Limb (tissue), 2 donors: ENCODE data around the gene MCOLN3.
A peak's percentile ranks its signal among the peaks of the same experiment; 100 is the strongest.
"Not testable (repeated sequence)": the region's sequence is repeated elsewhere in the genome, so short reads cannot be mapped to it uniquely, and the experiment has no call there.

Experiments
- DNase-seq, 2 donors: peaks; one replicate each; pipeline ENCODE4 v3.0.0-alpha.2; 2016; ENCODE audit errors: extremely low spot score in 2 of 2

MCOLN3 gene

DNA sequence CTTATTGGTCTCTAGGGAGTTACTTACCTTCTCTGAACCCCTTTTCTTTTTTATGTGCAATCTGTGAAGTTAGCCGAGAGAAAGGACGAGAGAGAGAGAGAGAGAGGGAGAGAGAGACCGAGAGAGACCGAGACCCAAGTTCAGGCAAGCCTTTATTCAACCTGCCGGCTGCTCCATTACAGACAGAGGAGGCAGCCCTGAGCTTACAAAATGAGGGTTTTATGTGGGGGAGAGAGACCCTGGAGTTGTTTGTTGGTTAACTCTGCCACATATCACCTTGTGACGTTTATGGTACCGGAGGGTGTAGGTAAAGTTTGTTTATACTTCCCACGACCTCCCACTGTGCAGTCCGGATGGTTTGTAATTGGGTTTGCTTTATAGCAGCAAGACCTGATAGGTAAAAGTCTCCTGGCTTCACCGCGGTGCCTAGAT, 1.5 kb upstream of the MCOLN3 start:
- DNase-seq = no peak

DNA sequence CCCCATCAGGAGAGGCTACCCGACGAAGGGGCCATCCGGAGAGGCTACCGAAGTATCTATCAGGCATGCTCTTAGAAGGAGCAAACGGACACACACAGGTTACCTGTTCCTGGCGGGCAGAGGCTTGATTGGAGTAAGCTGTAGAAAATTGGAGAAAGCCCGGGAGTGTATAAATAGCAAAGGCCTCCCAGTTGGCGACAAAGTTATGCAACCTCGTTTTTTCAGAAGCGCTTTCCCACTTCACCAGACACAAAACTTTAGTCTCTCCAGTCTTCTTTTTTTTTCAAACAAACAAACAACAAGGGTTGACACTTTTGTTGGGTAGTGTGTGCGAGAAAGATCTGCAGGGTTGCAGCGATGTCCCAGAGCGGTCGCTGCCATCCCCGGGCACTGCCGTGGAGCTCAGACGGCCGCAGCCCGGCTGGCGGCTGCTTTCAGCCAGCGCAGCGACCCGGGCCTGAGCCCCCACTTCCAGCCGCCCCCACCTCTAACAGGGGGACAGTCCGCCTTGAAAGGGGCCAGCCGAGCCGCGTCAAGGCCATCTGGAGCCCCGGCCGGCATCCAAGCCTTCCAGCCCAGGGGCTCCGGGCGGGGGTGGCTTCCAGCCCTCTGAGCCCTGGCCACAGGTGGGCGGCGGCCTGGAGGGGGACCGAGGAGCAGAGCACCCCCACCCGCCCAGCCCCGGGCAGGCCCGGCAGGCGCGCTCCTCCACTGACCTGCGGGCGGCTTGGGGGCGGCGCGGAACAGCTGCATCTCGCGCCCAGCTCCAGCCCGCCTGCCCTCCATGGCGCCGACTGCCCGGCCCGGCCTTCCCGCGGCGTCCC, 616 bp downstream of the MCOLN3 start:
- DNase-seq = peak in 1 of 2 donors; percentile 62

DNA sequence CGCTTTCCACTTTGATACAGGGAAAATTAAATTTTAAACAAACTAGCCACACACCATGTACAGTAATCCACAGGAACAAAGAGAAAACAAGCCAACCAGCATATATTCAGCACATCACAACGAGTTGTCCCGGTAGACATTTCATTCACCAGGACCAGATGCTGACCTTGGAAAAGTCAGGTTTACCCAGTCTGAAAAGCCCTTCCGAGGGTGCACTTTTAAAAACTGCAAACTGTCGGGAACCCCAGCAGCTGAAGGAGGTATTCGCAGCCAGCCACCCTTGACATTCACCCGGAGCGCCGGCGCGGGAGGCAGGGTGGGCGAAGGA, 1.2 kb downstream of the MCOLN3 start:
- no peak for DNase-seq

DNA sequence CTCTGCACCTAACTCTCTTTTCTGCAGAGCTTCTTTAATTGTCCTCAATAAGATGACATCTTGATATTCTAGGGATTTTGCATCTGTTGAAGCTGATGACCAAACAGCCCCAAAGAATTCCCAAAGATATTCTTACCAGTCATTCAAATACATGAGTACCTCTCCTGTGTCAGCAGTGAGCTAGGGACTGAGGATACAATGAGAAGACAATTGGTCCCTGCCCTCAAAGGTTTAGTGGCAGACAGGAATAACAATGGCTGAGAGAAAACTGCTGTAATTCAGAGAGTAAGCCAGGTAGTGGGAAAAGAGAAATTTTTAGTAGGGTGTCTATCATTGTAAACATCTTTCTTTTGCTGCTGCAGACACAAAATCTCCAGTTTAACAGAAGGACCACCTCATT, 5.9 kb downstream of the MCOLN3 start:
- no peak for DNase-seq

DNA sequence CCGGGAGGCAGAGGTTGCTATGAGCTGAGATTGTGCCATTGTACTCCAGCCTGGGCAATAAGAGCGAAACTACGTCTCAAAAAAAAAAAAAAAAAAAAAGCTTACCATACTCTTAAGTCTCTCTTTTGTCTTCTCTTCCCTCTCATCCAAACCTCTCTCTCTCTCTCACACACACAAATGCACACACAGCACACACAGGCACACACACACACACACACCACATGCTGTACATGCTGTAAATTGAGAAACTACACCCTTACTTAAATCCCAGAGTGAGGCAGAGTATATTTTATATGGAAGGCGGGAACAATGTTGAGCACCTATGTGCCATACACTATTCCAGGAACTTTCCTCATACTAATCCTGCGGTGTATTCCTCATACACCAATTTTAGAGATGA, 6.5 kb downstream of the MCOLN3 start:
- DNase-seq = no peak

DNA sequence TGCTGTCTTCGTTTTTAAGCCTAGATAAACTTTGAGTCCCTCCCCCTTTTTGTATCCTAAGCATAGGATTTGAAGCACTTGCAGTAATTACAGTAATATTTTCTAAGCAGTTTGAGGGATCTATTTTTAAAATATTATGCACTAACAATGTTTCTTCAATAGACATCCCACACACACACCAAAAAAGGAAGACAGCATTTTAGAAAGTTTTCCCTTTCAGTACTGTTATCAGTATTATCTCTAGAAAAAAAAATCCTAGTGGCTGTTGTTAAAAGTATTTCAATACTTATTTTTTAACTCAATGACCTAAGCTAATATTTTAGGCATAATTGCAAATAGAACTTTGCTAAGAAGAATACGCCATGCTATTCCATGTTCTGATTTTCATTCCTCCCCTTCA, 15.1 kb downstream of the MCOLN3 start:
- DNase-seq = no peak

DNA sequence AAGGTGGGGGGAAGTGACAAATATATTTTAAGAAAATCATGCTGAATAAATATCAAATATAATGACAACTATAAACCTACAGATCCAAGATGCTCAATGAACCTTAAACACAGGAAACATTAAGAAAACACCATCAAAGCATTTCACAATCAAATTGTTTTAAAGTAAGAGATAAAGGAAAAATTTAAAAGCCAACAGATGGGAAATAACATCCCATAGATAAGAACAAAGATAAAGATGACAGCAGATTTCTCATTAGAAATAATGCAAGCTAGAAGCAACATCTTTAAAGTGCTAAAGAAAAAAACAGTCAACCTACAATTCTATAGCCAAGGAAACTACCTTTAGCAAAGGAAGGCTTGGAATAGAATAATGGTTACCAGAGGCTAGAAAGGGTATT, 17.8 kb downstream of the MCOLN3 start:
- no peak for DNase-seq

DNA sequence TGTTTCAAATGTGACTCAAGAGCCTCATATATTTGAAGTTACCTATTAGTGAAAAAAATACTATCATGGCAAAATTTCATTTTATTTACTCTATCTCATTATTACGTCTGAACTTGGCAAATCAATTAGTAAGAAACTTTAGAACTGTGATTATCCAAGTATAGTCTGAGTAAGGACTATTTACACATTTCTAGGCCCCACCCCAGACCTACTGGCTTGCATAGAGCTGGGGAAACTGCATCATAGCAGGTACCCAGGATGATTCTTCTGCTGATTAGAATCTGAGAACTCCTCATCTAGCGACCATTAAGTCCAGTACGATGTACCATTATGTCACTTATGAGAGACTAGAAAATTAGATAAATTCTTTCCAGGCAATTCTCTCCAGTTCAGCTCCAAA, 20.1 kb downstream of the MCOLN3 start:
- no peak for DNase-seq

DNA sequence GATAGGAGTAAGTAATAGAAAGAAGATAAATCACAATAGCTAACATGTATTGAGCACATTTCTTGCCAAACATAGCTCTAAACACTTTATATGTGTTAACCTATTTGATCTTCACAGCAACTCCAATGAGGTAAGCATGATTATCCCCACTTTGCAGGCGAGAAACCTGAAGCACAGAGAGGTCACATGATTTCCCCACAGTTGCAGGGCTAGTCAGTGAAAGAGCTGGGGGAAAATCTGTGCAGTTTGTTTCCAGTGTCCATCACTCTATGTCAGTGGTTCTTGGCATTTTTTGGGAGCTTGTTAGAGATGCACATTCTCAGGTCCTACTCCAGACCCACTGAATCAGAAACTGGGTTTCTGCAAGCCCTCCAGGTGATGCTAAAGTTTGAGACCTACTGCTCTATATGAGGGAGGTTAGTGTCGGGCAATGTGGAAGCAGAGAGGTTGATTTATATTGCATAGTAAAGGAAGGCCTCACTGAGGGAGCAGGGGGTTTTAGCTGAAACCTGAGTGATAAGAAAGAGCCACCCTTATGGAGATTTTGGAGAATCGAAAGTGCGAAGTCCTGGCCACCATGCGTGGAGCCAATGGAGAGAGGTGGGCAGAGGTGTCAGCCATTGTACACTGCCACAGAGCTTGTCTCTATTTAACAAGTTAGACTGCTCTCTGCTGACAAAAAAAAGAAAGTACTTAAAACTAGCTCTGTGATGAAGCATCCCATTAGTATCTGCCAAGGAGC, 20.9 kb downstream of the MCOLN3 start:
- DNase-seq = no peak

DNA sequence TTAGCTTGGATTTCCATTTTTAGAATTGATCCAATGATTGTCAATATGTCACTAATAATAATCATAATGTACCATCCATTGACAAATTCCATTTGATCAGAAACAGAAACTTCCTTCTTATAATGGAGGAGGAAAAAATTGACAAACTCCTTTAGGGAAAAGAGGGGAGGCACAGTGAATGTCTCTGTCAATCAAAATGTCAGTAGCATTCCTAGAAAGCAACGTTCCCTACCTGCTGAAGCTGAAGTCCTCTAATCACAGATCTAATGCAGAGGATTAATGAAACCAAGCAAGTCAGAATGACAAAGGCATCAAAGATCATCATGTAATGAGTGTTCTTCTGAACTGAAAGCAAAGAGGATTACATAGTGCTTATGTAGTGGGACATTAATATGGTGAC, 22.4 kb downstream of the MCOLN3 start:
- no peak for DNase-seq

DNA sequence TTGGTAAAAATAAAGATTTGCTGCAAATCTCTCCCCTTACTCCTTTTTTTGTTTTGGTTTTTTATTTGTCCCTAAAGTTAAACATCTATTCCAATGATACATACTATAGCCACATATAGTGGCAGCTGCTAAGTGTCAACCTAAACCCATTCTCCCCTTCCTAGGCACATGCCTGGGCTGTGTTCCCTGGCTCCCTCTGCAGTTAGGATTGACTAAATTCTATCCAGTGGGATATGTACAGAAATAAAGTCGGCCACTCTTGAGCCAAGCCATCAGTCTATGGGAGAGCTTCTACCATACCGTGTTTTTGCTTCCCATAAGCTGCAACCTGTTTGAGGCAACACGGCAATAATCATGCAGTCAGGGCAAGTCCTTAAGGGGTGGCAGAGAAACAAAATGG, 23.6 kb downstream of the MCOLN3 start:
- no peak for DNase-seq

DNA sequence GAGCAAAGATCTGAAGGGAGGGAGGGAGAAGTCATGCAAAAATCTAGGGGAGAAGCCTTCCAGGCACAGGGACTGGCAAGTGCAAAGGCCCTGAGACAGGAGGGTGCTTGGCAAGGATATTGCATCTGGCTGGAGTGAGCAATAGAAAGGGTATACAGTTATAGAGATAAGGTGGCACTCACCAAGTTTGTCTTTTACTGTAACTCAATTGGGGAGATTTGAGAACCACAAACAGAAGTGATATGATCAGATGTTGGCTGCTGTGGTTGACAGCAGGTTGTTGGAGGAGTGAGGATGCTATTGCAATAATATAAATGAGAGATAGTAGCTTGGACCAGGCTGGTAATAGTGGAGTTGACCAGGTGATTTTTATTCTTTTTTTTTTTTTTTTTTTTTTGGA, 25.6 kb downstream of the MCOLN3 start:
- no peak for DNase-seq

DNA sequence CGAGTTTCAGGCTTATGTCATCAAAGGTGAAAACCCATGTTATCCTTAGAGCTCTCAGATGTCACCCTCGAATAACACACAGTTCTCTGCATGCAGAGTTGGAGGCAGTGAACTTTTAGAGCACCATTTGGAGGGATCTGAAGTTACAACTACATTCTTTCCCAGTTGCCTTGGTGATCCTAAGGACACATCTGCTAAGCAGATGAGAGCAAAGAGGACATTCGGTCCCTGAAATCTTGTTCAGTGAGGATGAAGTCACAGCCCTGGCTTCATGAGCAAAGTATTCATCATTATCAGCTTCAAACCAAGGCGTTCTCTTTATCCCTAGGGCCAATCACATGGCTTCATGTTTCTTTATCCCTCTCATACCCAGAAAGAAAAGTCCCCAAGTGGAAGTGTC, 28.3 kb downstream of the MCOLN3 start:
- peak in 1 of 2 donors; percentile 33 for DNase-seq

DNA sequence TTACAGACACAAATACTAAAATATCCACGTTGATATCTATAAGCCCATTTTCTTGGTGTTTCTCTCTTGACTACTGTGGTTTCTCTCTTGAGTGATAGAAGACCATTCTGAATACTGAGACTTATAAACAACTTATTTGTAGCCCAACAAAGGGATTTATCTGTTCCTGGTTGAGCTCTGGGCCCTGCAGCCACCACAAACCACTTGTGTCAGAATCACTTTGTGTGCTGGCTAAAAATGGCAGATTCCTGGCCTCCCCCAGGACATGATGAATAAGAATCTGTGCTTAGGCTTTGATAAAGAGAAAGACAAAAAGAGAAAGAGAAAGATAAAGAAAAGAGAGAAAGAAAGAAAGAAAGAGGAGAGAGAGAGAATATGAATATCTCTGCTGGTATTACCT, 32.5 kb downstream of the MCOLN3 start:
- DNase-seq = no peak

DNA sequence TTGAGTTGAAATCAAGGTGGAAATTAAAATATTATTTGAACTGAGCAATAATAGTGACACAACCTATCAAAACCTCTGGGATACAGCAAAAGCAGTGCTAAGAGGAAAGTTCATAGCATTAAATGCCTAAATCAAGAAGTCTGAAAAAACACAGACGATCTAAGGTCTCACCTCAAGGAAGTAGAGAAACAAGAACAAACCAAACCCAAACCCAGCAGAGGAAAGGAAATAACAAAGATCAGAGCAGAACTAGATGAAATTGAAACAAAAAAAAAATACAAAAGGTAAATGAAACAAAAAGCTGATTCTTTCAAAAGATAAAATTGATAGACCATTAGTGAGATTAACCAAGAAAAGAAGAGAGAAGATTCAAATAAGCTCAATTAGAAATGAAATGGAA, 42.7 kb downstream of the MCOLN3 start:
- not testable (repeated sequence) for DNase-seq

DNA sequence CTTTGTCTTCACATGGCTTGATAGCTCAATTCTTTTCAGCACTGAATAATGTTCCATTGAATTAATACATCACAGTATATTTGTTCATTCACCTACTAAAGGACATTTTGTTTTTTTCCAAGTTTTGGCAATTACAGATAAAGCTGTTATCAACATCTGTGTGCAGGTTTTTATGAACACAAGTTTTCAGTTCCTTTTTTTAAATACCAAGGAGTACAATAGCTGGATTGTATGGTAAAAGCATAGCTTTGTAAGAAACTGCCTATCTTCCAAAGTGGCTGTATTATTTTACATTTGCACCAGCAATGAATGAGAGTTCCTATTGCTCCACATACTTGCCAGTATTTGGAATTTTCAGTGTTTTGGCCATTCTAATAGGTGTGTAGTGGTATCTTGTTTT, 46.6 kb downstream of the MCOLN3 start:
- DNase-seq = no peak

DNA sequence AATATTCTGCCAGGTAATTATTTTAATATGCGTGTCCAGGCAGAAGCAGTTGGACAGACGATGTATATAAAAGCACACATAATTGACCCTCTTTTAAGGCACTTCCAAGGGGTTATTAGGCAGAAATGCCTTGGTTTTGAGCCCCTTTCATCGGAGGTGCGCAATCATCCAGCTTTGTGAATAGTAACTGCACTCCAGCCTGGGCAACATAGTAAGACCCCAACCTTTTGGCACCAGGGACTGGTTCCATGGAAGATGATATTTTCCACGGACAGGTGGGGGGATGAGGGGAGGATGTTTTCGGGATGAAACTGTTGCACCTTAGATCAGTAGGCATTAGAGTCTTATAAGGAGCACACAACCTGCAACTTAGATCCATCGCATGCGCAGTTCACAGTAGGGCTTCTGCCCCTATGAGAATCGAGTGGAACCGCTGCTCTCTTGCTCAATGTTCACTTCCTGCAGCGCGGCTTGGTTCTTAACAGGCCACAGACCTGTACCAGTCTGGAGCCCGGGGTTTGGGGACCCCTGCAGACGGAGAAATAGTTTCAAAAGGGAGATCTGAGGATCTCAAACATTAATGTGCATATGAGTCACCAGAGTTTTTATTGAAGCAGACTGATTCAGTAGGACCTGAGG, 49.5 kb downstream of the MCOLN3 start:
- DNase-seq = peak in 1 of 2 donors; percentile 29

DNA sequence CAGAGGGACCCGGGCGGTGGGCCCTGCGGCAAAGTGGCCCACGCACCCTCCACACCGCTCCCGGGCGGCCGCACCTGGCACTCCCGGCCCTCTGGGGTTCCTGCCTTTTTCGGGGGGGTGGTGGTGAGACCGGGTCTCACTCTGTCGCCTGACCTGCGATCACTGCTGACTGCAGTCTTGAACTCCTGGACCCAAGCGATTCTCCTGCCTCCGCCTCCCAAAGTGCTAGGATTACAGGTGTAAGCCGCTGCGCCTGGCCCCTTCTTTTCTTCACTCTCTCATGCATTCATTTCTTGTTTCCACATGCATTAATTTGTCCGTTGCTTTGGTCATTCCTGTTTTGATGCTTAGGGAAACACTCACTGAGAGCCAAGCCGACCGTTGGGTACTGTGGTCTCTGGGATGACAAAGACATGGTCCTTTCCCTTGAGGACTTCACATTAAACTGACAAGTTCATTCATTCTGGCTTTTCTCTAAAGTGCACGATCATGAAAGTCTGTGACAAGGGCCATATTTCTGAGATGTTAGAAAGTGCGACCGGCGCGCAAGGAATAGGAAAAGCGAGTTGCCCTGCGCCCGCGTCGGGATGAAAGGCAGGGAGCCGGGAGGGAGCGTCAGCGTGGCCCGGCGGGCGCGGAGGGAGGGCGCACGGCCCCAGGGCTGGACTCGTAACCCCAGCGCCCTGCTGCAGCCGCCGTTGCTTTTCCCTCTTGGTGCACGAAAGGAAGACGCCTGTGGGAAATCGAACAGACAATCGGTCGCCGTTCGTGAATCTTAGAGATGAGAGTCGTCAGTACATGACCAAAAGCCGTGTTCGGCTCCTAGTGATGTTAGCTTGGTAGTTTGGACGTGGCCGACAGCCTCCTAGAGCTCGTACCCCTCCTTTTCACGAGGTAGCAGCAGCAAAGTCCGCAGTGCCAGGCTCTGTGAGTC, 50.4 kb downstream of the MCOLN3 start:
- peak in 1 of 2 donors; percentile 39 for DNase-seq

DNA sequence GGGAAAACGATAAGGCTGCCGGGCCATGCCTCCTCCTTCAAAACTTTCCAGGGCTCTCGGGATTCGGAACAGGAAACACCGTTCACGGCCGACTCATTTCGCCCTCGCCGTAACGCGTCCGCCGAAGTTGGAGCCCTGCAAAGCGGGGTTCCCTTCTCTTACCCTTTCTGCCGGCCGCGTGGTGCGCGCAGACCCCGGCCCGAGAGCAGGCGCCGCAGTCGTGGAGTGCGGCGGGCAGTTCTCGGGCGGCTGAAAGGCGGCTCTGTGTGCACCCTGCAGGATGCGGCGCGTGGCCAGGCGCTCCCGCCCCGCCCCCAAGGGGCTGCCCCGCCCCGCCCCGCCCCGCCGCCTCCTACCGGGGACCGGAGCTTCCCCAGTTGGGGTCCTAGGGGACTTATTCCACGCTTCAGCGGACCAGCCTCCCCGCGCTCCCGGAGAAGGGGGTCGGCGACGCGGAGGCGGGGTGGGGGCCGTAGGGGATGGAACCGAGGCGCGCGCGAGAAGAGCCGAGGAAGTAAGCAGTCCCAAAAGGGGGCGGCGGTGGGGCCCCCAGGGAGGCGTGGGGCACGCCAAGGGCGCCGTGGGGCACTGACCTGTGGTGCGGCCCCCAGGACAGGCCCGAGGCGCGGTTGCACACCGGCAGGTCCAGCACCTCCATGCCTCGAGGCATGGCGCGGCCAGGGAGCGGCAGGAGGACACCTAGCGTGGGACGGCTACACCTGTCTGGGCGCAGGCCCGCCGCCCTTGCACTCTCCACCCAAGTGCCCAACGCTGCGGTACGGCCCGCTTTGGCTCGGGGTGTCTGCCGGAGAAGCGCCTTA, 51.2 kb downstream of the MCOLN3 start, which contains the start of gene MCOLN2:
Gene MCOLN2 (minus strand): TSS at position 268 of the 821 bp plus-strand sequence. CDS start 241 bp downstream, at position 27.
- peak in 1 of 2 donors; percentile 66 for DNase-seq
